HG03571 (cell line): Measurements from ENCODE around the gene AGBL5.

Source experiments
- ATAC-seq: cut with Tn5 transposase; IDR thresholded peaks from one replicate; pipeline ENCODE4 v1.9.1; 2021; ENCODE audit not compliant: unreplicated experiment

The AGBL5 gene

GRCh38 chr2:27021253-27022049 lies 30.0 kb upstream of the AGBL5 start:
- no peak for ATAC-seq

DNA sequence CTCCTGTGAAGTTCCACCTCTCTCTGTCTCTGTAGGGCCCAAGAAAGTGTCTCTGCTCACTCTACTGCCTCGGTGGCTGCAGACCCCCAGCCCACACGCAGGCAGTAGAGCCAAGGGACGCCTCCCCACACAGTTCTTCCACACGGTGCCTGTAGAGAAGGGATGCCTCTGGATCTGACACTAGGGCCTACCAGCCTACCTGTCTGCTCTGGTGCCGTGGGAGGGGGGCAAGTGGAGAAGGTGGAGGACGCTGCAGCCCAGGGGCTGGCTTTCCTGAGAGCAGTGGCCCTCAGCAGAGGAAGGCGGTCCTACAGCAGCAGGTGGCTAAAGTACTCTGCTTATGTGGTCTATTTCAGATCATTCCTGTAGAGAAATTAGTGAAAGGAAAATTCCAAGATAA lies 27.7 kb upstream of the AGBL5 start:
- no peak for ATAC-seq

DNA sequence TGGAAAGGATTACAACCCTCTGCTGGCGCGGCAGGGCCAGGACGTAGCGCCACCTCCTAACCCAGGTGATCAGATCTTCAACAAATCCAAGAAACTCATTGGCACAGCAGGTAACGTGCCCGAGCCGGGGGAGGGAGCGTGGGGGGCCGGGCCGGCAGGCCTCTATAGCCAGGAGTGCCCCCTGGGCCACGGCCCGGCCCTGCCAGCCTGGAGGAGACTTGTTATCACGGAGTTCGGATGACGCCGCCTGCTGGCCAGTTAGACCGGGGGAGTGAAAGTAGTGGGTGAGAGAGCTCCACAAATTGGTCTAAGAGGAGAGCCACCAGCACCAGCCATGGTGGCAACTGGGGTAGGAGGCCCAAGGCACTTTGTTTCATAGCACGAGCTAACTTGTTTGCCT lies 27.3 kb upstream of the AGBL5 start:
- no peak for ATAC-seq

GRCh38 chr2:27024812-27025211 lies 26.7 kb upstream of the AGBL5 start:
- ATAC-seq: no peak

DNA sequence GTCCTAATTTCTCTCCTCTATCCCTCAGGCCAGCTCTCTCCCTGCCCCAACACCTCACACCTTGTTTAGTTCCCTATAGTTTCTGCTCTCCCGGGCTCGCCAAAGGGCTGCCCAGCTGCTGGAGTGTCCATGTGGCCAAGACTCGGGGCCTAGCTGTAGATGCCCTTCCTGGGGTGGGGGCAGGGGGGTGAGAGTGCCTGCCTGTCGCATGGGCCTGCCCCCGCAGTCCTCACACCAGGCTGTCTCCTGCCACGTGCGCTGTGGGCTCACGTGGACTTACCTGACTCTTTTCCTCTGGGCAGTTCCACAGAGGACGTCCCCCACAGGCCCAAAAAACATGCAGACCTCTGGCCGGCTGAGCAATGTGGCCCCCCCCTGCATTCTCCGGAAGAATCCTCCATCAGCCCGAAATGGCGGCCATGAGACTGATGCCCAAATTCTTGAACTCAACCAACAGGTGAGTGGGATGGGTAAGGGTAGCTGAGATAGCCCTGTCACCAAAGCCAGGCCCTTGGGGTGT lies 26.1 kb upstream of the AGBL5 start:
- no peak for ATAC-seq

DNA sequence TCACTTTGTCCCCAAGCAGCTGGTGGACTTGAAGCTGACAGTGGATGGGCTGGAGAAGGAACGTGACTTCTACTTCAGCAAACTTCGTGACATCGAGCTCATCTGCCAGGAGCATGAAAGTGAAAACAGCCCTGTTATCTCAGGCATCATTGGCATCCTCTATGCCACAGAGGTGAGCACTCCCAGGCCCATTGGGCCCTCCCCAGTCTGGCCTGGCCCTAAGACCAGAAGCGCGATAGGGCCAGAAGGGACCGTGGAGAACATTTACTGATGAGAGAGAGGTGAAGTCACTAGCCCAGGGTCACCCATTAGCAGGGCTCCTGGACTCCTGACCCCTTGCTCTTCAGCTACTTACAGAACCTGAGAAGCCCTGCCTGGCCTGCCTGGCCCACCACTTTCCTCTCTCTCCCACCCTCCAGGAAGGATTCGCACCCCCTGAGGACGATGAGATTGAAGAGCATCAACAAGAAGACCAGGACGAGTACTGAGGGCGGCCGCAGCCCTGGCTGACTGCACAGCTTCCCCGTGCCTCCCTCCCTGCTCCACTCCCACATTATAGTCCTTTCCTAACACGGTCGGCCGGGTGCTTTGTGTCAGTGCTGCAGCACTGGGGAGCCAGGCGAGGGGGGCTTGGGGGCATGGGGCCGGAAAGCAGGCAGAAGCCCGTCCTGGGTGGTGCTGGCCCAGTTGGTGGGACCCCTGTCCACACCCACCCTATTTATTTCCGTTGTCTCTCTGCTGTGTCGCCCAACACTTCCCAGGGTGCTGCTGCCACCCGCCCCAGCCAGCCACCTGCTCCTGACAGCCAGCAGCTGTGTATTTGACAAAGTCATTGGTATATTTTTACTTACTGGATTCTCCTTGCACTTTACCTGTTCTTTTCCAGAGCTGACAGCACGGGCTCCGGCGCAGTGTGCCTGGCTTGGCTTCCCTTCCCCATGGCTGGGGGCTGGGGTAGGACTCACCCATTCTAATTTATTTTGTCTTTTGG lies 25.3 kb upstream of the AGBL5 start:
- no peak for ATAC-seq

DNA sequence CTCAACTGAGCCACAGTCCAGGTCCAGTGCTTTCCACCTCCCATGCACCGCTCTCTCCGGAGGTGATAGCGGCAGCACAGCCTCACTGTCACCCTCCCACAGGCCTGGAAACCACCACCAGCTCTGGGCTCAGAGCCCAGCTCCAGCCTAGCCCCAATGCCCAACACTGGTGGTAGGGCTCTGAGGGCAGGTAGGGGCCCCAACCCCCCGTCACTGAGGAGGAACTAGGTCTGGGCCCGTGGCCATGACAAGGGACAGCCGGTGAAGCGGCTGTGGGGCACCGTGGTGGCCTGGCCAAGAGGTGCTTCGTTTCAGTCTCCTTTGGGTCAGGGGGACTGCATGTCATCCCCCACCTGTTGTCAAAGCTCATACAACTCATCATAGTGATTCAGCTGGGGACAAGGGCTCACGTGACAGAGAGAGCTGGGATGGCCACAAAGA lies 24.2 kb upstream of the AGBL5 start:
- ATAC-seq: no peak

GRCh38 chr2:27029051-27029450 lies 22.4 kb upstream of the AGBL5 start:
- no peak for ATAC-seq

GRCh38 chr2:27032495-27033252 lies 18.8 kb upstream of the AGBL5 start, which contains the start of gene TMEM214:
TMEM214 (plus strand) TSS chr2:27032965; CDS start chr2:27033016, 51 bp downstream.
- peak; percentile 89 for ATAC-seq

- ATAC-seq: no peak
Observed at GRCh38 chr2:27033253-27033852, 18.1 kb upstream of the AGBL5 start.

DNA sequence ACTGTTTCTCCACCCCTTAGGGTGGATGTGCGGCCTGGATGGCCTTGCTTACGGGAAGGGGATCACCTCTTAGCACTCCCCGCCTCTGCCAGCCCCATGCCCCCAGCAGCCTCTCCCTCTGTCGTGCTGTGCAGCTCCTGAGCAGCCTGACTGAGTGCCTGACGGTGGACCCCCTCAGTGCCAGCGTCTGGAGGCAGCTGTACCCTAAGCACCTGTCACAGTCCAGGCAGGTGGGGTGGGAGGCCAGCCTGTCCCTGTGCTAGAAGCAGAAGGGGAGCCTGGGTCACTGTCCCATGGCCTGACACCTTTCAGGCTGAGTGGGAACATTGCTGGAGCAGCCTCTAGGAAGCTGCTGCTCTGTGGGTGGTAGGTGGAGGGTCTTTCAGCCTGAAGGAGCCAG lies 13.5 kb upstream of the AGBL5 start:
- ATAC-seq: no peak

DNA sequence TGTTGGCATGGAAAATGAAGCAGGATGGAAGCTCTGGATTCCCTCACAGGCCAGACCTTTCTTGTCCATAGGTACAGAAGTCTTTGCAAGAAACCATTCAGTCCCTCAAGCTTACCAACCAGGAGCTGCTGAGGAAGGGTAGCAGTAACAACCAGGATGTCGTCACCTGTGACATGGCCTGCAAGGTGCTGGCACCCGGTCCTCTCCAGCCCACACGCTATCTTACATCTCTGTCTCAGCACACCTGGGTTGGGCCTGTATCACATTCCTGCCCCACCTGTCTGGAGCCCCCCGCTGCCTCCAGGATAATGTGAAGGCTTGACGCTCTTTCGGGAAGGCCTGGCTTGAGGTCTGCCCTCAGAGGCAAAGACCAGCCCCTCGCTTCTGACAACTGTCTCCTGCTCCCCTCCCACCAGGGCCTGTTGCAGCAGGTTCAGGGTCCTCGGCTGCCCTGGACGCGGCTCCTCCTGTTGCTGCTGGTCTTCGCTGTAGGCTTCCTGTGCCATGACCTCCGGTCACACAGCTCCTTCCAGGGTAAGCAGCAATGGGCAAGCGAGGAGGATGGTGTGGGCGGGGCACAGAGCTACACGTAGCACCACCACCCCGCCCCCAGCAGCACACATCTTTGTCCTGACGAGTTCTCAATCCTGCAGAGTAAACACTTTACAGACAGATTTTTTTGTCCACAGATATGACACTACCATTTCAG lies 12.7 kb upstream of the AGBL5 start:
- no peak for ATAC-seq

GRCh38 chr2:27039426-27039825 lies 12.0 kb upstream of the AGBL5 start:
- ATAC-seq: no peak

- no peak for ATAC-seq
Observed at GRCh38 chr2:27039871-27040270, 11.6 kb upstream of the AGBL5 start.

- no peak for ATAC-seq
Observed at GRCh38 chr2:27040282-27040681, 11.2 kb upstream of the AGBL5 start.

DNA sequence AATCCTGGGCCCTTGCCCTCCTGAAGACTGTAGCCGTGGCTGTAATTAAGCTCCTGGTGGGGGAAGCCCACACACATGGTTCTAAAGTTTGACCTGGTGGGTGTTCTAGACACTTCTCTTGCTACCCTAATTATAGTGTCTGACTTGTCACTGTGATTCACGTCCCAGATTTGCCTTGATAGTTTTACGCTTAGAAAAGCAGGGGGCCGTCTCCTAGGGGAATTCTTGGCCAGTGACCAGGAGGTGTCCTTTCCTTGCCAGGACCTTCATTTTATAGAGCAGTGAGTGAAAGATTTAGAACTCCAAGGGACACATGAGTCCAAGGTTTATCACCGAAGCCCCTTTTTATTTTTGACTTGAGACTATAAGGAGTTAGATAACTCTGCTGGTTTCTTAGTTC lies 9.7 kb upstream of the AGBL5 start:
- peak; percentile 10 for ATAC-seq

DNA sequence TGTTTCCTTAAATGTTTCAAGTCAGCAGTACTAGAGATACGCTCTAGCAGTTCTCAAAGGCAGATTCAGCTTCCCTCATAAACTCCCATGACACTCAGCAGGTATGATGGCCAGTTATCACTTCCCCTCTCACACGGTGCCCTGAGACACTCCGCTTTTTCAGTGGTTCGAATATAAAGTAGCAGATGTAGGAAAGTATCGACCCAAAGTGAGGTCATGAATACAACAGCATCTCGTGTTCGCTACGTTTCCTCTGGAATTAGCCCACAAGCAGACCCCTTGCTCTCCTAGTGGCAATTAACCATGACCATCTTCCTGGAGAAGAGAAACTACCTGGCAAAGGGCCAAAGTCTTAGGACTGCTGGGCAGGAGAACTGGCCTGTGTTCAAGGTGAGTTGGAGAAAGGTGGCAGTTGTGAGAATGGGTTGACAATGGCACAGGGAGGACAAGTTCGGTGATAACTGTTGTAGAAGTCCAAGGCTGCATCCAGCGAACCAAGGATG lies 9.3 kb upstream of the AGBL5 start:
- peak; percentile 68 for ATAC-seq

DNA sequence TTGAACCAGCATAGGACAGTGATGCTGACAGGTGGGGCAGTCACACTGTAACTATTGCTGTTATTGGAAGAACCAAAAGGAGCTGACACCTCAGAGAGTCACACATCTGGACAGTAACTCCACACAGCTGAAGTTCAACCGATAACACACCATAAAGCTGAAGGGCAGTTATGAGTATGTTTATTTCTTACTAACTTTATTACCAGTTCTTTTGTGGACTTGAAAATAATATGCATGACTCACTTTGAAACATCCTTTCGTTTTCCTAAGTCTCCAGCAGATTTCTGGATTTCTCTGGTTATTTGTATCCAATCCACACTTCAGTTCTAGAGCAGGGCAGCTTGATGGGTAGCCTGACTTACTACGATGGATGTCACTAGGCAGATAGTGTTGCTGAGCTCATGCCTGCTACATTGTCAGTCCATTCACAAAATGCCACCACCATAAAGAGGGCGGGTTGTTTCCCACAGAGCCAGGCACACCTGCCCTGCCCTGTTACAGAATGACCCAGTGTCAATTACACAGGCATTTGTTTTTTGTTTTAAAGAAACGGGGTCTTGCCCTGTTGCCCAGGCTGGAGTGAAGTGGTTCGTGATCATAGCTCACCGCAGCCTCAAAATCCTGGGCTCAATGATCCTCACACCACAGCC lies 8.4 kb upstream of the AGBL5 start:
- ATAC-seq: no peak
